ENCODE results near the gene CDKL1. TPM values are rescaled to one million over a fixed set of nuclear protein-coding genes. Genes with fewer than 3 reads are reported as not detected.
"Not testable (repeated sequence)": the region's sequence is repeated elsewhere in the genome, so short reads cannot be mapped to it uniquely, and the experiment has no call there.

The CDKL1 gene
- polyA plus RNA-seq, 4 donors: 6.7 to 15.4 (median 7.6) TPM

DNA sequence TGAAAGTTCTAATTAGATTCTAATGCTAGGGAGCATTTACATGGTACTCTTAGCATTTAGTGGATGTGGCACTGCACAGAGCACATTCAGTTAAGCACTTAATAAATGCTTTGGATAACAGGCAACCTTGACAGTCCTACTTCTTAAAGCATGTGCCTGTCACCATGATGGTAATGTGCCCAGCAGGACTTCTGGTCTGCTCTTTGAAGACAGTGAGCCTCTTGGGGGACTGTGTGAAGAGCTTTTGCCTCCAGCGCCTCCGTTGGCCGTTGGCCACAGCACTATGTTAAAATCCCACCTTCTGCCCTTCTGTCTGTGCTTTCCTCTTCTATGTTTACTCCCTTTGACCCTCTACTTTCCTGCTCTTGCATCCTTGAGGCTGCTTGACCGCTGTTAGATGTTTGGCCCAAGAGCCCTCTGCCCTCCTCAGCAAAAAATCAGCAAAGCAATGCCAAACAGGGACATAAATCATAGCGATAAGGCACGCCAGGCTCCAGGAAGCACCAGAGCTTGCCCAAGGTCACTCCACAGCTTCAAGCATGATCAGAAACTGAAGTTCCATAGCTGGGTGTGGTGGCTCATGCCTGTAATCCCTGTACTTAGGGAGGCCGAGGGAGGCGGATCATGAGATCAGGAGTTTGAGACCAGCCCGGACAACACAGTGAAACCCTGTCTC lies 8.3 kb downstream of the CDKL1 start:
- DNase-seq (ENCODE audit: low read depth in 4 of 4, low spot score in 2 of 4): no peak

GRCh38 chr14:50387548-50387947 lies 9.1 kb downstream of the CDKL1 start:
- DNase-seq (ENCODE audit: low read depth in 4 of 4, low spot score in 2 of 4): no peak

DNA sequence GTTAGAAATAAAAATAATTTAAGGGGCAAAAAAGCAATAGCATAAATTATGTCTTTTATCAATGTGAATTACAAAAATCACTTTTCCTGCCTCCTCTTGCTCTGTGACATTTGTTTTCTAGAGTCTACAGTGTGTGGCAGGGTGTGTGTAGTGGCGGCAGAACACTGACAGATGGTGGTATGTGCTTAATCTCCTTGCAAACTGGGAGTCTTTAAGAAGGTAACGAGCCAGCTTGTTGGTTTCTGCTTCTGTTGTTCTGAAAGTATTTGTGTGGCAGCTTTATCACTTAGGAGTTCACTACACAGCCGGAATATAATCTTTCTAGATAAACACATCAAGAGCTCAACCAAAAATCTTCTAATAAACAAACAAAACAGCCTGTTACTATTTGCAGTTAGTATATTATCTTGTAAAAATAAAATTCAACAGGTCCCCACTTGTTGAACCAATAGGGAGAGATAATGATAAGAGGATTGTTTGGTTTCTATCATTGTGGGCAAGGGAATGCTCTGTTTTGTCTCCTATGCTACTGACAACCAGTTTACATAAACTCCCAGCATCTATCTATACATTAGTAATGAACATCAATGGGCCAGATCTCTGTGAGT lies 13.0 kb downstream of the CDKL1 start:
- DNase-seq (ENCODE audit: low read depth in 4 of 4, low spot score in 2 of 4): no peak

- DNase-seq (ENCODE audit: low read depth in 4 of 4, low spot score in 2 of 4): no peak
Observed at GRCh38 chr14:50381823-50382287, 14.8 kb downstream of the CDKL1 start.

DNA sequence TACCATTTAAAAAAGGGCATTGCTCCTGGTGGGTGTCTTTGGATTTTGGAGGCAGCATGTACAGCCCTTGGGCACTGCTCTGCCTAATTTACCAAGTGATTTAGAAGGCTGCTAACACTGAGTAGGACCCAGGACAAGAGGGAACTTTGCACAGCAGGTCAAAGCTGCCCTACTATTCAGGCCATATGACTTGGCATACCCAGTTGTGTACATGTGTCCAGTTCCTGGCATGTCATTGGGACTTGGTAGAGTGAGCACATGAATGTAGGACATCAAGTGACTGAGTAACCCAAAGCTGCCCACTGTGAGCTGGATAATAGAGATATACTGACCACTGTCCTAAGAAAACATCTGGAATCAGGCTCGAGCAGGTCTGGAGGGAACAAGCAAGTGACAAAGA lies 15.7 kb downstream of the CDKL1 start:
- DNase-seq (ENCODE audit: low read depth in 4 of 4, low spot score in 2 of 4): no peak

DNA sequence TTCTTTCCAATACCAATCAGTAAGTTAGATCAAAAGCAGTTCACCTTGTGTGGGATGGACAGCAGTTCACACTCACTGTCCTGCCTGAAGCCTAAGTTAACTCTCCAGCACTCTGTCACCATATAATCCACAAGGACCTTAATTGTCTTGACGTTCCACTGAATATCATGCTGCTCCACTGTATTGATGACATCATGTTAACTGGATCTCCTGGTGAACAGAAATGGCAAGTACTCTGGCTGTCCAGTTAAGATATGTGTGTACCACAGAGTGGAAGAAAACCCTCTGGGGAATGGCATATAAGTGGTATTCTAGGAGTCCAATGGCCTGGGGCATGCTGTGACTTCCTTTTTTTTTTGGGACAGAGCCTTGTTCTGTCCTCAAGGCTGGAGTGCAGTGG lies 16.2 kb downstream of the CDKL1 start:
- no peak for DNase-seq (ENCODE audit: low read depth in 4 of 4, low spot score in 2 of 4)

DNA sequence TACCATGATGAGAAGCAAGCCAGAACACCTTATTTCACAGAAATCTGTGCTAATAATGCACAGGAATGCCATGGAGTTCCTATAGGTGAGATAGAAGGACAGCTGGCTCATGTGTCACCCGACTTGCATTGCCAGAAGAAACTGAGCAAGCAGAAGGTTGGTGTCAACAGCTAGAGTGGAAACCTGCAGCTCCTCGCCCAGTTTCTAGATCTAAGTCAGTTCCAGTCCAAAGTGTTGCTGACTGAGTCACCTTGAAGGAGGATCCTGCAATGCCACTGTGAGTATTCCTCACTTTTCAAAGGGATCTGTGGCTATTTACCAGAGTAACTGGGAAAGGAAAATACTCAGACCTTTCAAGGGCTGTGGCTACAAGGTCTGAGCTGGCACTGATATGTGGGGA lies 17.1 kb downstream of the CDKL1 start:
- no peak for DNase-seq (ENCODE audit: low read depth in 4 of 4, low spot score in 2 of 4)

DNA sequence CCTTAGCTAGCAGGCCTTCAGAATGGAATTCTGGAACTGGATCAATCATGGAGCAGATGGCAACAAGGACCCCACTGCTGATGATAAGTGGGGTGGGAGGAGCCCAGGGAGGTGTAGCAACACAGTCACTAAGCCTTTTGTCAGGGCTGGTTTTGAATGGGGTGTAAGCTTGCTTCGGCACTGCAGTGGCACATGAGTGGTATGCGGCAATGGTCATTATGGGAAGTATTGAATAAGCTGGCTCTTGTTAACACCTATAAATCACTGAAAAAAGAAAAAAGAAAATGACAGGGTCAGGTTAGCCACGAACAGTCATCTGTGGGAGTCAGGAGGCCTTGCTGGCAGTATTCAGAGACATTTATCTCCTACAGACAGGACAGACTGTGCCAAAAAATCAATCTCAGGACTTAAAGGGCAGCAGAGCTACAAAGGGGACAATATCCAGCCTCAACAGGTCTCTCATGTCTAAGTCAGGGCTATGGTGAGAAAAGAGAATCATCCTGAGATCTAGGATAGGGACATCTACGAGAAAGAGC lies 19.1 kb downstream of the CDKL1 start:
- no peak for DNase-seq (ENCODE audit: low read depth in 4 of 4, low spot score in 2 of 4)

- DNase-seq (ENCODE audit: low read depth in 4 of 4, low spot score in 2 of 4): no peak
Observed at GRCh38 chr14:50375760-50376159, 20.9 kb downstream of the CDKL1 start.

GRCh38 chr14:50373959-50374358 lies 22.7 kb downstream of the CDKL1 start:
- no peak for DNase-seq (ENCODE audit: low read depth in 4 of 4, low spot score in 2 of 4)

- DNase-seq (ENCODE audit: low read depth in 4 of 4, low spot score in 2 of 4): no peak
Observed at GRCh38 chr14:50371546-50371945, 25.1 kb downstream of the CDKL1 start.

DNA sequence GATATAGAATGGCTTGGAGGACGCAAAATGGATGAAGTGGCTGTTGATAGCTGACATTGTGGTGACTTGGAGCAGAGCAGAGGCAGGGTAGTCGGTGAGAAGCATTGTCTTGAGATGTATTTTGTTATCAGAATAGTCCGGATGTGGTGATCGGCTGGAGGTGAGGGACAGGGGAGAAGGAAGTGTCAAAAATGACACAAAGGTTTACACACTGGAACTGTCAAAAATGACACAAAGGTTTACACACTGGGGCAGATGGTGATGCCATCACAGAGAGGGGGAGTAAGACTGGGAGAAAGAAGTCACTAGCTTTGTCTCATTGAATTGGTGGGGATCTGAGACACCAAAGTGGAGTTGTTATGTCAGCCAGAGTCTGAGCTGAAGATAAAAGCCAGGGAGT lies 30.1 kb downstream of the CDKL1 start:
- no peak for DNase-seq (ENCODE audit: low read depth in 4 of 4, low spot score in 2 of 4)

DNA sequence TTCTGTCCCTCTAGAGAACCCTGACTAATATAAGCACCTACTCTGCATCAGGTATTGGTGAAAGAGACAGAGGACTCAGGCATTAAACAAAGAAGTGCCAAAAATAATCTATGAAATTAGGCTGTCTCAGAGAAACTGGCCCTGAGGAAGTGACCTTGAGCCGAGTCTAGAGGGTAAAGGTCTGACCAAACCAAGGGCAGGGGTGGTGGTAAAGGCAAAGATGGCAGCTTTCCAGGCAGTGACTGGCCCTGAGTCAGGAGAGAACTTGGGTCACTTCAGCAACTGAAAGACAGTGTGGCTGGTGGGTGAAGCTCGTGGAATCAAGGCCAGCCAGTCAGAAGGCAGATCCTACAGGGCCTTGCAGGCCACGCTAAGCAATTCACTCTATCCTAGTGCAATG lies 30.6 kb downstream of the CDKL1 start:
- no peak for DNase-seq (ENCODE audit: low read depth in 4 of 4, low spot score in 2 of 4)

- not testable (repeated sequence) for DNase-seq (ENCODE audit: low read depth in 4 of 4, low spot score in 2 of 4)
Observed at GRCh38 chr14:50365572-50365971, 31.1 kb downstream of the CDKL1 start.

GRCh38 chr14:50364792-50365191 lies 31.9 kb downstream of the CDKL1 start:
- no peak for DNase-seq (ENCODE audit: low read depth in 4 of 4, low spot score in 2 of 4)

DNA sequence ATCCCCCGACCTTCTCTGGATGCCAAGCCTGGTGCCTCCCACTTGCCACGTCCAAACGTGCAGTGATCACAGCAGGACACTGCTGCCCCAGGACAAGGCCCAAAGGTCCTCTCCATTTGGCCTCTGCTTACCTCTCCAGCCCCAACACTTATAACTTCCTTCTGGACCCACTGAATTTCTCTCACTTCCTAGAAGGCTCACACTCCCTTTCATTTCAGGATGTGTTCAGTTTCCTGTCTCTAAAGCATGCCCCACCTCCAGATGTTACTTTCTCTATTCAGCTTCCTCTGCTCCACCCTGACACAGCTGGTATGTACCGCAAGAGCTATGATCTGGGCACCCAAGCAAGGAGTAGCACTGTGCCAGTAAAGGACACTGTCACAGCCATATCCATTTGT lies 33.0 kb downstream of the CDKL1 start:
- DNase-seq (ENCODE audit: low read depth in 4 of 4, low spot score in 2 of 4): no peak

- DNase-seq (ENCODE audit: low read depth in 4 of 4, low spot score in 2 of 4): no peak
Observed at GRCh38 chr14:50362764-50363713, 33.6 kb downstream of the CDKL1 start.

DNA sequence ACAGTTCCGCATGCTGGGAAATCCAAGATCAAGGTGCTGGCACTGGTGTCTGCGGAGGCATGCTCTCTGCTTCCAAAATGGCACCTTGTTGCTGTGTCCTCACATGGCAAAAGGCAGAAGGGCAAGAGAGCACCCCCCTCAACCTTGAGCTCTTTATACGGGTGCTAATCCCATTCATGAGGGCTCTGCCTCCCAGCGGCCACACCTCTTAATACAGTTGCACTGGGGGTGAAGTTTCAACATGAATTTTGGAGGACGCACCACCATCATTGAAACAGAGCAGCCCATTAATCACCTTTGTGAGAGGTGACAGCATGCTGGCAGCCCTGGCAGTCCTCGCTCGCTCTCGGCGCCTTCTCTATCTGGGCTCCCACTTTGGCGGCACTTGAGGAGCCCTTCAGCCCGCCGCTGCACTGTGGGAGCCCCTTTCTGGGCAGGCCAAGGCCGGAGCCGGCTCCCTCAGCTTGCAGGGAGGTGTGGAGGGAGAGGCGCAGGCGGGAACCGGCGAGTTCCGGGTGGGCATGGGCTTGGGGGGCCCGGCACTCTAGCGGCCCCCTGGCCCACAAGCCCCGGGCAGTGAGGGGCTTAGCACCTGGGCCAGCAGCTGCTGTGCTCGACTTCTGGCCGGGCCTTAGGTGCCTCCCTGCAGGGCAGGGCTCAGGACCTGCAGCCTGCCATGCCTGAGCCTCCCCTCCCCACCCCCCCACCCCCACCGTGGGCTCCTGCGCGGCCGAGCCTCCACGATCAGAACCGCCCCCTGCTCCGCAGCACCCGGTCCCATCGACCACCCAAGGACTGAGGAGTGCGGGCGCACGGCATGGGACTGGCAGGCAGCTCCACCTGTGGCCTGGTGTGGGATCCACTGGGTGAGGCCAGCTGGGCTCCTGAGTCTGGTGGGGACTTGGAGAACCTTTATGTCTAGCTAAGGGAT lies 34.9 kb downstream of the CDKL1 start:
- not testable (repeated sequence) for DNase-seq (ENCODE audit: low read depth in 4 of 4, low spot score in 2 of 4)

DNA sequence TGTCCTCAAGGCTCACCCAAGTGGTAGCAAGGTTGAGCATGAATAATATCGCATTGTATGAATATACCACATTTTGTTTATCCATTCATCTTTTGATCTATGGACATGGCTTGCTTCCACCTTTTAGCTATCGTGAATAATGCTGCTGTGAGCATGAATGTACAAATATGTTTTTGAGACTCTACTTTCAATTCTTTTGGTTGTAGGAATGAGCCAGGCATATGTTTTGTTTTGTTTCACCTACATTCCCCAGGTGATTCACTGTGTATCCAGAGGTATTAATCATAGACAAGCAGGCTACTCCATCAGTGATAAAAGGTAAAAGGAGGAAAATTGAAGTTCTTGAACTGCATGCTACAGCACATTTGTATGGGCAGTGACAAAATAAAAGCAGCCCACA lies 35.8 kb downstream of the CDKL1 start:
- DNase-seq (ENCODE audit: low read depth in 4 of 4, low spot score in 2 of 4): no peak

DNA sequence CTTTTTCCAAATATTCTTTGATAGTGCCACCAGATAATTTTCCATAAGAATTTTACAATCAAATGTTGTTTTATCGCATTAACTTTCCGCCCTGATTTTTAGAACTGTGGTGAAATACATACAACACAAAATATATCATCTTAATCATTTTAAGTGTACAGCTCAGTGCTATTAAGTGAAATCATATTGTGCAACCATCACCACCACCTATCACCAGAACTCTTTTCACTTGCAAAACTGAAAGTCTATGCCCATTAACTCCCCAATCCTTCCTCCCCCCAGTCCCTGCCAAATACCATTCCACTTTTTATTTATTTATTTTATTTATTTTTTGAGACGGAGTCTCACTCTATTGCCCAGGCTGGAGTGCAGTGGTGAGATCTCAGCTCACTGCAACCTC lies 36.6 kb downstream of the CDKL1 start:
- no peak for DNase-seq (ENCODE audit: low read depth in 4 of 4, low spot score in 2 of 4)

All from left renal cortex interstitium (tissue), 4 donors.